22Rv1 (cell line): Measurements from ENCODE around the gene ABT1.

Experiments used
- H3K27ac ChIP-seq: fragments of 450-650 bp; 2 replicates; pipeline ENCODE4 v1.5.1; 2017
- CTCF ChIP-seq: fragments of 450-650 bp; IDR thresholded peaks from 2 replicates; pipeline ENCODE4 v1.5.1; 2017; ENCODE audit warnings: mild to moderate bottlenecking
- ZFX ChIP-seq: fragments of 450-650 bp; IDR thresholded peaks from 2 replicates; pipeline ENCODE4 v1.6.1; 2017; ENCODE audit warnings: antibody characterized with exemption, borderline replicate concordance

The ABT1 gene

GRCh38 chr6:26554447-26554696 lies 42.4 kb upstream of the ABT1 start:
- TF ChIP-seq CTCF (no peak), ZFX (no peak)
- peak overlapping the region; percentile 86 for H3K27ac ChIP-seq

GRCh38 chr6:26554697-26555504 lies 41.9 kb upstream of the ABT1 start:
- peak overlapping the region; percentile 86 for H3K27ac ChIP-seq
- TF ChIP-seq ZFX (no peak), CTCF (no peak)

GRCh38 chr6:26555505-26556262 lies 41.1 kb upstream of the ABT1 start:
- H3K27ac ChIP-seq: peak overlapping the region; percentile 86
- no peak for TF ChIP-seq CTCF

- peak overlapping the region; percentile 86 for H3K27ac ChIP-seq
- TF ChIP-seq CTCF (no peak), ZFX (no peak)
Measured at GRCh38 chr6:26556263-26557070, 40.3 kb upstream of the ABT1 start.

GRCh38 chr6:26561533-26562466 lies 35.0 kb upstream of the ABT1 start:
- no peak overlapping the region for H3K27ac ChIP-seq
- TF ChIP-seq CTCF: no peak
- TF ChIP-seq ZFX: no peak

- TF ChIP-seq CTCF (no peak), ZFX (no peak)
Measured at GRCh38 chr6:26563488-26563887, 33.3 kb upstream of the ABT1 start.

More at GRCh38 chr6:26563488-26563887, 33.3 kb upstream of the ABT1 start:
- no peak overlapping the region for H3K27ac ChIP-seq
